HG02852 (cell line): ENCODE data around the gene JPH3.

ENCODE experiments used
- ATAC-seq: cut with Tn5 transposase; IDR thresholded peaks from one replicate; pipeline ENCODE4 v1.9.1; 2021; ENCODE audit warnings: mild to moderate bottlenecking, moderate library complexity; ENCODE audit not compliant: unreplicated experiment

Gene JPH3

DNA sequence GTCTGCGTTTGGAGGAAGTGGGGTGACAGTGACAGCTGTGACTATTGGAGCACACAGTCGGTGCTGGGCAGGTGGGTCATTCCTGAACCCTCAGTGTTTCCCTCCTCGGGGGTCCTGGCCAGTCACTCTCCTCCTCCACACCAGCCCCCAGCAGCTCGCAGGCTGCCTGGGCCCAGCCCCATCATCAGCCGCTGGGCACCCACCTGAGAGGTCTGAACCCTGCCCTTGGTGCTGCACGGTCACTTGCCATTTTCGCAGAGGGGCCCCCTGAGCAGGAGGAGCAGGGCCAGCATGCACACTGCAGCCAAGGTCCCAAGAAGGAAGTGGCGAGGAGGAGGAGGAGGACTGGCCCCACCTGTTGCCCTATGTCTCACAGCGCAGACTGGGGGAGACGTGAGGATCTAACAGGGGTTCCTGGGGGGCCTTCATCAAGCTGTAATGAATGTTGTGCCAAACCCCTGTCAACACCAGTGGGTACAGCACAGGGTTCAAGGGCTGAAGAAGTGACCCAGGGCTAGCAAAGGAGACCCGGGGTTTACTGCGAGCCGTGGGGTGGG lies 23.0 kb downstream of the JPH3 start:
- ATAC-seq = no peak

DNA sequence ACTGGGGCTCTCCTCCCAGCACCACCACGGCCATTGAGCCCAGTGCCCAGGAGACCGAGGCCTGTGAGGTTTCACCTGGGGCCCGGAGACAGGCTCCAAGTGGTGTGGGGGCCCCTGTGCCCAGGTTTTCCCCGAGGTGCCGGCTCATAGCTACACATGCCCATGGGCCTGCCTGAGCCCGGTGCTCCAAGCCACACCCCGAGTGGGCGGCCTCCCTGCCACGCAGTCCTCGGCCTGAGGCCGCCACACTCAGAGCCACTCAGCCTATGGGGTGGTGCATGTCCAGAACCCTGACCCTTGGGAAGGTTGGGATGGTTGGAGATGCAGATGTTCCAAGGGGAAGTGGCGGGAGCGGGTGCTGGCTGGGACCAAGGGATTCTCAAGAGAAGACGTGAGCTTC lies 24.1 kb downstream of the JPH3 start:
- no peak for ATAC-seq

DNA sequence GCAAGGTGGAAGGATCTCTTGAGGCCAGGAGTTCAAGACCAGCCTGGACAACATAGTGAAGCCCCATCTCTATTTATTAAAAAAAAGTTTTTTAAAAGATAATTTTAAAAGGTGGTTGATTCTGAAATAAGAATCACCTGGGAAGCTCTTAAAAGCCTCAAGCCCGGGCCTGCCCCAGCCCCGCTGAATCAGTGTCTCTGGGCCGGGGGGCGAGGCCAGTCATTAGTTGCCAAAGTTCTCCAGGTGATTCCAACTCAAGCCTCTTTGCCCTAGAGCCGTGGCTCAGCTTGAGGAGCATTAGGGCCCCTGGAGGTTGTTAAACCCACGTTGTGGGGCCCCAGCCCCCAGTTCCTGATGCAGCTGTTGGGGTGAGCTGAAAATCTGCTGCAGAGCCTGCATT lies 24.6 kb downstream of the JPH3 start:
- ATAC-seq = no peak

DNA sequence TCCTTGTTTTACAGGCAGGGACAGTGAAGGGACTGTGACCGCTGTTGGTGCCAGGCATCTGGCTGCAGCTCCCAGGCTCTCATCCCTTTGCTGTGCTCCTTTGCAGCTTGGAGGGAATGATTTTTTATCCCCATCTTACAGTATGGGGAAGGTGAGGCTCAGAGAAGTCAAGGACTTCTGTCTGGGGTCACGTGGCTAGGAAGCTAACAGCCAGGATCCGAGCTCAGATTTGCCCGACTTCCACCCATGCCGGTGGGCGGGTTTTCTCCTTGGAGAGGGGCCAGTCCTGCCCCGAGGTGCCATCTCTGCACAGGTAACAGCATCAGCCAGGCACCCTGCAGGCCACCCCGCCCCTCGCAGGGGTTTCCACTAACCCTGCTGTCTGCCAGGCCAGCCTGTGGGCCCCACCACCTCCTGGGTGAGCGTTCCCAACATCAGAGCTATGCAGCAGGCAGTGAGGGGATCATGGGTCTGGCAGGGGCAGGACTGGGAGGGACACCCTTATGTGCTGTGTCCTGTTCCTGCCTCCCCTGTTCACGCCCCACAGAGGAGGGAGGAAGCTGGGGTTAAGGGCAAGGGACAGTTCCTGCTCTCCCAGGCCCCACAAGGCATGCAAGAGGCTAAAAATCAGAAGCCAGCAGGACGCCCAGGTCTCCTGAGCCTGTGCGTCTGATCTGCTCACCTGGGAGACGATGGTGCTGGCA lies 25.4 kb downstream of the JPH3 start:
- ATAC-seq = no peak

DNA sequence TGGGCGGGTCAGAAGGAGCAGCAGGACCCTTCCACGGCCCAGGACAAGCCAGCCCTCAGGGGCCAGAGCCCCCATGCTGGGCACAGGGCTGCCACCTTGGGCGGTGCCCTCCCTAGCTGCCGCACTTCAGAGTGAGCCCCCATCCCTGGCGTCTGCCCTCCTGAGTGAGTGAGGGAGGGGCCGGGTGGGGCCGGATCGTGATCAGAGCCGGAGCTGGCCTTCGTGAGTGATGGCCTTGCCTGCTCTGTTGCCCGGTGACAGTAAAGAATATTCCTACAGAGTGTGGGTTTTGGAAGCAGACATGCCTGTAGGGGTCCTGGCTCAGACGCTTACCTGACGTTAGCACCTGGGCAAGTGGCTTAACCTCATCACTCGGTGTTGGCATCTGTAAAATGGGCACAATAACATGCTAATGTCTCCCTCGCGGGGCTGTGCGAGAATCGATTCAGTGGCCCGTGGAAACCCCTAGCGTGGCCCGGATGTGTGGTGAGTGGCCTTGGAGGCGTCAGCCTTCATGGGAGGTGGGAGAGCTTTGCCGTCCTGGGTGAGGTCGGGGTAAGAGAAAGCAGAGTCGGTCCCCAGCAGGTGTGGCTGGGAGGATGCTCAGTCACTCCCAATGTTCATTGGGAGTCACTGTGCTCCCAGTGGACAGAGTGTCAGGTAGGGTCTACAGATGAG lies 26.1 kb downstream of the JPH3 start:
- no peak for ATAC-seq

DNA sequence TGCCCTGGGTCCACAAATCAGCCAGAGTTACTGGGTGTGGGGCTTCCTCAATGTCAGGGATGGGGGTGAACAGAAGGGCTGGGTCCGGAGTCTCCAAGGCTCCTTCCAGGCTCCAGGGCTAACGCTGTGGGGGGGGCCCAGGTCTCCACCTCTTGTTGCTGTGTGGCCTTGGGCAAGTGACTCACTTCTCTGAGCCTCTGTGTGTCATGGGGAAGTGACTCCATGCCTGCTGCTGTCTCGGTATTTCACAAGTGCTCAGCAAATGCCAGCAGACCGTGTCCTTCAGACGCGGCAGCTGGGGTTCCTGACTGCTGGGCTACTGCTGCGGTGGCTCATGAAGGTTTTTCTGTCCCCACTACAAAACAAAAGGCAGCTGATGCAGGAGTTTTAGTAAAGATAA lies 26.6 kb downstream of the JPH3 start:
- no peak for ATAC-seq

DNA sequence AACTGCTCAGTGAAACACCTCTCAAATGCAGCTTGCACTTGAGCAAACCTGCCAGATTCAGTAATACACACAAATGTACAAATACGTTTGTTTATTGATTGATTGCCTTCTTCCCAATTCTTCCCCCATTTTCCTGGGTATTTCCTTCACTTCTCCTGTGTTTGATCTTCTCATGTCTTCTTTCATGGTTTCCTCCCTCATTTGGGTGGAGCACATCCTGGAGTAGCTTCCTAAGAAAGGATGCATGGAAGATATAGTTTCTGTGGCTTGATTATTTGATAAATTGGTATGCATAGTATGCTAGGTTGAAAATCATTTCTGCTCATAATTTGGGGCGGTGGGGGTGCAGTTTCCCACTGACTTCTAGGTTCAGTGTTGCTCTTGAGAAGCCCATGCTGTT lies 28.8 kb downstream of the JPH3 start:
- no peak for ATAC-seq

DNA sequence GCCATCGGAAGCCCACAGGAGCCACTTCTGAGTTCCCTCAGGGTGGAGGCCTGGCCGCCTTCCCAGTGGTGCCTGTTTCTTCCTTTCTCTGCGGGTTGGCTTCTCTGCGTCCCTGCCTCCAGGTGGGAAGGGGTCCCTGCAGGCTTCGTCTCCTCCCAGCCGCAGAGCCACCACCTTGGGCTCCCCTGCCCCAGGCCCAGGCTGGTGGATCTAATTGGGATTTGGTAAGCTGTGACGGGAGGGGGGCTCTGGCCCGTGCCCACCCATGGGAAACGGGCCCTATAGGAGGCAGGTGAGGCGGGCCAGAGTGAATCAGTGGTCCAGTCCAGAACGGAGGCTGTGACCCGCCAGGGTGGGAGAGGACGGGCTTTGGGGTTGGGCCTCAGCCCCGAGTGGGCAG lies 32.1 kb downstream of the JPH3 start:
- no peak for ATAC-seq

DNA sequence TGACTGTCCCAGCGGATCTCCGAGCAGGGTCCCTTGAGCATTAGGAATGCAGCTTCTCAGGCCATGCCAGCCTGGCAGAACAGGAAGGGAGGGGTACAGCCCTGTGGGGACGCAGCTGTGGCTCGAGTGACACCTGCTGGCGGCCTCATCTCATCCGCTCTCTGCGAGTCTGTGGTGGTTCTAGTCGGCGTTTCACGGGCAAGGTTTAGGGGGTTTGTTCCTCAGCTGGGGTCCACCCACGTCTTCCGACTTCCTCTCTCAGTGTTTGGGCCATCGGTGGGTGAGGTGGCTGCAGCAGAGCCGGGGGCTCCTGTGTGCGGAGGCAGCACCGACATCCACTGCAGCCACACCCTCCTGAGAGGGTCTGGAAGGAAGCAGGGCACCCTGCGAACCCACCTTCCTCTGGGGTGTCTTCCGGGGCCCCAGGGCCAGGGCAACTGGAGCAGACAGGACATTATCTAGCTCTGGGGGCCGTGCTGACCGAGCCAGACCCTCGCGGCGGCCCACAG lies 33.3 kb downstream of the JPH3 start:
- no peak for ATAC-seq

DNA sequence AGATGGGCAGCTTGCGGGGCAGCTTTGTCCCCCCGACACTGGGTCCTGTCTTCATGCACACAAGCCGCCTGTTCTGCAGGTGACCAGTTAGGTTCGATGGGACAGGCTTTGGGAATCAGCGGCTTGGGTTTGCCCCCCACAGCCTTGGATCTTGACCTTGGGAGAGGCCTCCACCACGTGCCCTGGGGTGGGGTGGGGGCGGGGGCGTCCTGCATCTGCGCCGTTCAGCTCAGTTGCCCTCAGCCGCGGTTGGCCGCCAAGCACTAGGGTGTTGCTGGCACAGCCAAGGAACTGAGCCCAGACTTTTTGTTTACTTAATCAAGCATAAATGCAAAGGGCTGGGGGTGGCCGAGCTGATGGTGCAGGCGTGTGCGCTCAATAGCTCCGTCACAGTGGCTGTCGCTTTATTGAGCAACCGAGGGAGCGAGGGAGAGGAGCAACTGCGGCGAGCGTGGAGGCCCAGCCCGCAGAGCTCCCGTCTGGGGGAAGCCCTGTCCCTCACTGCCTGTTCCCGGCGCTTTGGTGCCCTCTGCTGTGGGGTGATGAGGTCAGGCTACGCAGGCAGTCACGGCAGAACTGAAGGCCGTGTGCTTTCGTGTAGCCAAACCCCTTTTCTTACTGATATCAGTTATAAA lies 33.9 kb downstream of the JPH3 start:
- ATAC-seq = no peak

DNA sequence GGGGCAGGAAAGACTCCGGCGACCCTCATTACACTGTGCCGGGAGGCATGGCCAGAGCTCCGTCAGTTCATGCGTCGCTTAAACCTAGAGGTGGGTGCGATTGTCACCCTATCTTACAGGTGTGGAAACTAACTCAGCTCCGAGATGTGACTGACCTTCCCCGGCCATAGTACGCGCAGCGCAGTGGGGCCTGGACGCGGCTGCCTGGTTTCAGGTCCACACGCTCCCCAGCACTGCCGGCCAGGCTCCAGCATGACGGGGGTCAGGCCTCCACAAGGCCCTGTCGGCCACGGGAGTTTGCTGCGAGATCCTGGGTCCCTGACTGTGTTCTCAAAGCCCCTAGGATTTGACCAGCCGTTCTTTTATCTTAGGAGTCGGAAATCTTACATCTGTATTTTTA lies 34.4 kb downstream of the JPH3 start:
- no peak for ATAC-seq

DNA sequence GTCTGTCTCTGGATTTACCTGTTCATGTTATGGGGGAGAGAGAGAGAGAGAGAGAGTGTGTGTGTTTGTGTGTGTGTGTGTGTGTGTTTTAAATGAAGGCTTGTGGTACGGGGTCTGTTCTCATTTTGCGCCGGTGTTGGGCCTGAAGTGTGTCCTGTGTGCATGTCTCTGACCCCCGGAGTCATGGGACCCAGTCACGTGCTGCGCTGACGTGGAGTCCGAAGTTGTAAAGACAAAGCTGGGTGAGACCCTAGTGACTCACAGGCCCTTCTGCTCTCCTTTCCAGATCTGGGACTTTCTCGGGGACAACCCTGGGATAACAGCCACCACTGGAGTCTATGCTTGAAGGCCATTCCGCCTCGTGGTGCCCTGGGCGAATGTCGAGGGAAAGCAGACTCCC lies 35.0 kb downstream of the JPH3 start:
- no peak for ATAC-seq

DNA sequence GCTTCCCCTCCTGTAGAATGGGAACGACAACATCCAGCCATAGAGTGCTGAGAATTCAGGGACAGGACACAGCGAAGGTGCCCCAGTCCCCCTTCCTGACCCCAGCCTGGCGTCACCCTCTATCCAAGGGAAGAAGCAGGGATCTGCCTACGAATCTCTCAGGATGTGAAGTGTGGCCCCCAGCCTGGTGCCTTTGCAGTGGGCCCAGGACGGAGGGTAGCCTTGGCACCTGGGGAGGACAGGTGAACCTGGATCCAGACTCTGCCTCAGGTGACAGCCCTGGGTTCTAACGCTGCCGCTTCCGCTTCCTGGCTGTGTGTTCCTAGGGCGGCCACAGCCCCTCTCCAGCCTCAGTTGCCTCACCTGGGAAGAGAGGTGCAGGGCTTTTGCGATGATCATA lies 36.4 kb downstream of the JPH3 start:
- ATAC-seq = no peak

DNA sequence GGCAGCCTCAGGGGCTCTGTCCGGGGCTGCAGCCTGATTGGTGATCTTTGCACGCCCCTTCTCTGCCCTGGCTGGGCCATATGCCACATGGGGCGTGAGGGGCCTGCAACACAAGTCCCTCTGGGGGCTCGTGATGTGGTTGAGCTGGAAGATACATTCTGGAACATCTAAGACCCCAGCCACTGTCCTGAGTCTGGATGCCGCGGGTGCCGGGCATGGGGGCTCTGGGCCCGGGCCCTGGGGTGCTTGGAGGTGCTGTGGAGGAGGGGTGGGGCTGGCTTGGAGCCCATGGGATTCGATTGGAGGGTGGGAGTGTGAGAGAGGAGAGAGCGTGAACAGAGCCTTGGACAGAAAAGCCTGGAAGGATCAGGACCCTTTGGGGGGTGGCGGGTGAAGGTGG lies 39.4 kb downstream of the JPH3 start:
- no peak for ATAC-seq

DNA sequence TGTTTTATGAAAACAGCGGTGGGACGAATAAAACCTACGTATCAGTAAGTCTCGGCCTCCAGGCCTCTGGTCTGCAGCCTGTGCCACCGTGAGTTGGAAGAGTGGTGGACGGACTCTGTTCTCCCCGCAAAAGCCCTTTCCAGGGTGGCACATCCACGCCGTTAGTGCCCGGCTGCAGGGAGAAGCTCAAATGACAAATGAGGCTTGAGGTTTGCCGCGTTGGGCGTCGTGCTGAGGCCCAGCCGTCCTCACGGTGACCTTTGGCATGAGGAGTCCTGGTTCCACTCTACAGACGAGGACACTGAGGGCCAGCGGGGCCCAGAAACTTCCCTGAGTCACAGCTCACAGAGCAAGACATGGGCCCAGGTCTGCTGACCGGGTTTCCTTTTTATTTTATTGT lies 40.2 kb downstream of the JPH3 start:
- no peak for ATAC-seq

DNA sequence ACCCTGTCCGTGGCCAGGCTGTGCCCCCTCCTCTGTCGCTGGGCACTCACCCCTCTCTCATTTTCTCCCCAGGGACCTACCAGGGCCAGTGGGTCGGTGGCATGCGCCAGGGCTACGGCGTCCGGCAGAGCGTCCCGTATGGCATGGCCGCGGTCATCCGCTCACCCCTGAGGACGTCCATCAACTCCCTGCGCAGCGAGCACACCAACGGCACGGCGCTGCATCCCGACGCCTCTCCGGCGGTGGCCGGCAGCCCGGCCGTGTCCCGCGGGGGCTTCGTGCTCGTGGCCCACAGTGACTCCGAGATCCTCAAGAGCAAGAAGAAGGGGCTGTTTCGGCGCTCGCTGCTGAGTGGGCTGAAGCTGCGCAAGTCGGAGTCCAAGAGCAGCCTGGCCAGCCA lies 41.9 kb downstream of the JPH3 start:
- no peak for ATAC-seq

DNA sequence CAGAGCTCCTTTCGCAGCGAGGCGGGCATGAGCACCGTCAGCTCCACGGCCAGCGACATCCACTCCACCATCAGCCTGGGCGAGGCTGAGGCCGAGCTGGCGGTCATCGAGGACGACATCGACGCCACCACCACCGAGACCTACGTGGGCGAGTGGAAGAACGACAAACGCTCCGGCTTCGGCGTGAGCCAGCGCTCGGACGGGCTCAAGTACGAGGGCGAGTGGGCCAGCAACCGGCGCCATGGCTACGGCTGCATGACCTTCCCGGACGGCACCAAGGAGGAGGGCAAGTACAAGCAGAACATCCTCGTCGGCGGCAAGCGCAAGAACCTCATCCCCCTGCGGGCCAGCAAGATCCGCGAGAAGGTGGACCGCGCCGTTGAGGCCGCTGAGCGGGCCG lies 42.3 kb downstream of the JPH3 start:
- no peak for ATAC-seq

DNA sequence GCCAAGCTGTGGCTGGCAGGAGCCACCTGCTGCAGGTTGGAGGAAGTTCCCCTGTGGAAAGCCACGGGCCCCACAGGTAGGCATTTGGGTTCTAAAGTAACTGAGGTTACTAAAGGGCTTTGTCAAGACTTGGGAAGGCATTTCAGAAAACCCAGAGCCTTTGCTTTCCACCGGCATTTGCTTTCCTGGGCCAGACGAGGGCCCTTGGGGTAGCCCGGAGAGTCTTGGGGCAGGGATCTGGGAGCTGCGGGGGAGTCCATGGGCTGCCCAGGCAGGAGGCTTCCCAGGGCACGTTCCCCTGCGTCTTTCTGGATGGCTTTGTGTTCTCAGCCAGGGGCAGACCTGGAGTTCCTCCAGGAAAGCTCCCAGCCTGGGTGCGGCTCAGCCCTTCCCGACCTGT lies 43.5 kb downstream of the JPH3 start:
- ATAC-seq = no peak

DNA sequence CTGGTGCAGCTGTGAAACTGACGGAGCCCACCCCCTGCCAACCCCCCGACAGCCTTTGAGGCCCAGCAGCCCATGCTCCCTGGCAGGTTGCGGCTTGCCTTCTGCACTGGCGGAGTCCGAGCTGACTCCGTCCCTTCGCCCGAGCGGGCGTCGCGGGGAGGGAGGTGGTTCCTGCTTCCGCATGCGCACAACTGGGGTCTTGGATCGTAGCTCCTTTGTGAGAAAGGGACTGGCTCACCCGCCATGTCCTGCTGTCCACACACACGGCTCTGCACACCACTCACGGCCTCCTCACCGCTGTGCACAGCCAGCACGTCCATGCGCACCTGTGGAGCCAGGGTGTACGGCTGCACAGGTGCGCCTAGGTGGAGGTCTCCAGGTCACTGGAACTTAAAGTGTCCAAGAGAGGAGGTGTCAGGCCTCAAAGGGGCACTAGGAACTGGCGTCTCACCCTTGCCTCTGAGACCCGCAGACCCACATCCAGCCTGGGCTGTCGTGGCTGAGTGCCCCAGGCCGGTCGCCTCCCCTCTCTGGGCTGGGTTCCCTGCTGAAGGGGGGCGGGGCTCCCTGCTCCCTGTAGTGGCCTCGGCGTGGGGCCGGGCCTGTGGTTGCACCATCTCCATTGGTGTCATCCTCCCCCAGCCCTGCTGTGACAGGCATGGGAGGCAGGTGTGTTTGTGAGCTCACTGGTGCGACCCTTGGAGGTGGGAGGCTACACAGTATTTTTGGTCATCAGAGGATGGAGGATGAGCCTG lies 45.3 kb downstream of the JPH3 start:
- no peak for ATAC-seq

DNA sequence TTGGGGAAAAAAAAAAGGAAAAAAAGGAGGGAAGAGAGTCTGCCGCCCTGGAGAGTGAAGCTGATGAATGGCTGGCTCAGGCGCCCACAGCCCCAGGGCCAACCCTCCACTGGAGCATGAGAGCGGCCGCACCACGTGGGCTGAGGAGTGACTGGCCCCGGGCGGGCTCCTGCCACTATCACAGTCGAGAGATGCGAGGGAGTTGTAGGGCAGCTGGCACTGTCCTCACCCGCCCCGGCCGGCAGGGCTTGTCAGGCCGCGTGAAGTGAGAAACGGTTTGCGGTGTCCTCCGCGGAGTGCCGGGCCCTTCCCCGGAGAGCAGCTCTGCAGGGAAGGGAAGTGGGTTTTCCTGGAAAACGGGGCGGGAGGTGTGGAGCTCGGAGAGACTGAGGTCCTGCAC lies 45.9 kb downstream of the JPH3 start:
- no peak for ATAC-seq
